ENCODE data around the gene SOCS7.

Gene SOCS7

GRCh38 chr17:38361694-38362465 lies 10.2 kb downstream of the SOCS7 start:
- peak; percentile 42 for DNase-seq (ENCODE audit: low read depth)
- no peak overlapping the region for H3K4me3 ChIP-seq (ENCODE audit: low read depth, low read length)
- TF ChIP-seq CTCF (conservative IDR thresholded peaks at IDR 0.05; ENCODE audit: low read depth, low read length): no peak

- H3K4me3 ChIP-seq (ENCODE audit: low read depth, low read length): no peak overlapping the region
- TF ChIP-seq CTCF (conservative IDR thresholded peaks at IDR 0.05; ENCODE audit: low read depth, low read length): no peak
- DNase-seq (ENCODE audit: low read depth): no peak
Measured at GRCh38 chr17:38363016-38363415, 11.4 kb downstream of the SOCS7 start.

GRCh38 chr17:38364741-38365140 lies 13.1 kb downstream of the SOCS7 start:
- TF ChIP-seq CTCF (conservative IDR thresholded peaks at IDR 0.05; ENCODE audit: low read depth, low read length): no peak
- no peak overlapping the region for H3K4me3 ChIP-seq (ENCODE audit: low read depth, low read length)
- DNase-seq (ENCODE audit: low read depth): no peak

GRCh38 chr17:38369124-38369886 lies 17.7 kb downstream of the SOCS7 start:
- no peak for TF ChIP-seq CTCF (conservative IDR thresholded peaks at IDR 0.05; ENCODE audit: low read depth, low read length)
- DNase-seq (ENCODE audit: low read depth): no peak

DNA sequence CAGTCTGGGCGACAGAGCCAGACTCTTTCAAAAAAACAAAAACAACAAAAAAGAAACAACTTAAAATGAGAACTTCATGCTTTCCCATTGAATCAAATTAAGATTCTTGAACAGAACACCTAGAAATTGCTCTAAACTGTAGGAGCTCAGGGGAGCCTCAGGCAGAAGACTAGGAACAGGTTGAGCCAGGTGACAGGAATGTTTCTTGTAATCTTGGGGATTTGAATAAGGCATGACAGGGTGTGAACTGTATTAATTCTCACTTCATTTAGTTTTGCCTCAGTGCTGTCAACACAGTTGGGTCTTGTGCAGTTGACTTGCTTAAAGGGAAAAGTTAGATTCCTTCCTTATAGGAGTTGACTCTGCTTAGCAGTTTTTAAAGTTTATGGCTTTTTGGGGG lies 27.8 kb downstream of the SOCS7 start:
- no peak for TF ChIP-seq CTCF (conservative IDR thresholded peaks at IDR 0.05; ENCODE audit: low read depth, low read length)
- no peak for DNase-seq (ENCODE audit: low read depth)

More at GRCh38 chr17:38369124-38369886, 17.7 kb downstream of the SOCS7 start:
- no peak overlapping the region for H3K4me3 ChIP-seq (ENCODE audit: low read depth, low read length)

DNA sequence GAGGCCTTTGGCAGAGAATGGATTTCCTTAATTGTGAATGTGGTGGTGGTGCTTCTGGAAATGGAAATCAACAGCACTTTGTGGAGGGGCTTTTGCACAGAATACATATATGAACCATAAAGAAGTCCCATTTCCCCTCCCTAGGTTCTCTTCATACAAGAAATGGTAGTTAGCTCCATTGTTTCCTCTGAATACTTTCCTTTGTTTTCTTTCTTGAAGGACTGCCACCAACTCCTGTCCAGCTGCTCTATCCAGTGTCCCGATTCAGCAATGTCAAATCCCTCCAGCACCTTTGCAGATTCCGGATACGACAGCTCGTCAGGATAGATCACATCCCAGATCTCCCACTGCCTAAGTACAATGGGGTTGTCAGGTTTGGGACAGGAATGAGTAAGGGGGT lies 43.4 kb downstream of the SOCS7 start:
- DNase-seq (ENCODE audit: low read depth): no peak
- TF ChIP-seq CTCF (conservative IDR thresholded peaks at IDR 0.05; ENCODE audit: low read depth, low read length): no peak
- H3K4me3 ChIP-seq (ENCODE audit: low read depth, low read length): no peak overlapping the region

More for the DNA sequence above, 27.8 kb downstream of the SOCS7 start:
- H3K4me3 ChIP-seq (ENCODE audit: low read depth, low read length): no peak overlapping the region
